ENCODE measurements around the gene RAI1. TPM values are rescaled to one million over a fixed set of nuclear protein-coding genes. Genes with fewer than 3 reads are reported as not detected.

RAI1 gene
- total and polyA plus RNA-seq, 2 of the 8 experiments (the other 6 are each of a cell fraction or from before 2014, with no cell fraction given), result 0.39 to 1.2 TPM

- Histone ChIP-seq H3K56ac (replicated peaks; ENCODE audit: insufficient read length, low read depth, low read length) (no peak overlapping the region), H2BK120ac (replicated peaks; ENCODE audit: low read depth, low read length) (no peak overlapping the region), H3K23me2 (ENCODE audit: low read depth, low read length) (peaks cover 10% of the 10 kb centered on the region; the same call in 1 of the 2 replicates), H2BK15ac (ENCODE audit: low read length) (no peak overlapping the region), H3K79me1 (ENCODE audit: low read depth, low read length) (no peaks in the 10 kb centered on the region), H3K4me2 (ENCODE audit: insufficient read depth in 1 of 2, low read depth in 2 of 2, low read length in 2 of 2) (no peak overlapping the region), H2BK5ac (ENCODE audit: low read depth, low read length) (no peak overlapping the region), H3K4me3 (ENCODE audit: extremely low read depth in 1 of 4, insufficient read depth in 2 of 4, low read depth in 3 of 4, low read length in 4 of 4) (no peak overlapping the region), H2AK5ac (ENCODE audit: low read depth, low read length) (no peak overlapping the region), H3K9me3 (ENCODE audit: insufficient read depth in 2 of 2, low read depth in 1 of 2, low read length in 1 of 2) (no peaks in the 10 kb centered on the region), H3K23ac (ENCODE audit: insufficient read length) (no peak overlapping the region), H2BK20ac (ENCODE audit: low read length) (no peak overlapping the region), H3K36me3 (ENCODE audit: control insufficient read depth in 2 of 4, insufficient read depth in 4 of 4, low read length in 3 of 4) (no peaks in the 10 kb centered on the region), H3K14ac (ENCODE audit: insufficient read length) (no peak overlapping the region), H4K20me1 (replicated peaks in 1 of 2; ENCODE audit: control insufficient read depth in 1 of 2, insufficient read depth in 2 of 2, low read length in 2 of 2) (peaks cover 1 to 4% of the 10 kb centered on the region in 2 experiments), H4K91ac (replicated peaks; ENCODE audit: insufficient read length, low read length) (no peak overlapping the region), H3K4me1 (replicated peaks in 1 of 4; ENCODE audit: control insufficient read depth in 3 of 4, insufficient read depth in 4 of 4, low read length in 3 of 4) (peaks cover 0 to 16% (median 10%) of the 10 kb centered on the region in 4 experiments; a peak in 6 of 7 replicates), H2AFZ (ENCODE audit: low read length) (no peak overlapping the region), H2BK12ac (ENCODE audit: low read depth, low read length) (peak overlapping the region; percentile 50; the same call in 1 of the 2 replicates), H3K27ac (ENCODE audit: low read depth, low read length) (no peak overlapping the region), H3K4ac (replicated peaks; ENCODE audit: insufficient read length, low read depth, low read length) (no peak overlapping the region), H4K5ac (ENCODE audit: insufficient read length, low read depth, low read length) (no peak overlapping the region), H3K27me3 (replicated peaks in 1 of 4; ENCODE audit: control insufficient read depth in 3 of 4, extremely low read depth in 1 of 4, insufficient read depth in 3 of 4, low read length in 3 of 4) (peaks cover 6 to 23% (median 17%) of the 10 kb centered on the region in 4 experiments), H3K9ac (replicated peaks in 1 of 4; ENCODE audit: extremely low read depth in 1 of 4, low read depth in 3 of 4, low read length in 3 of 4) (no peak overlapping the region; a peak in 2 of 7 replicates), H3K79me2 (ENCODE audit: control insufficient read depth in 1 of 2, insufficient read depth in 2 of 2, low read length in 2 of 2) (no peaks in the 10 kb centered on the region), H3K18ac (ENCODE audit: extremely low read depth, low read length) (peak overlapping the region; percentile 7), H4K8ac (ENCODE audit: extremely low read depth, insufficient read depth, low read length) (no peak overlapping the region)
- ChIA-PET CTCF (ENCODE audit: partially characterized antibody) (interaction anchor here (0.7 to 18.1 kb wide), 11 partner anchors 10 to 113 kb away, joined by 3 to 375 read pairs (median 3); no protein-coding TSS in a partner anchor), POLR2A (ENCODE audit: partially characterized antibody) (interaction anchor here (1.3 to 24.7 kb wide), 2 partner anchors 13 to 24 kb away, joined by 3 to 532 read pairs; partner anchors contain the start of gene SREBF1)
- 85% methylated on average over 16 of the region's 17 CpGs; no CpG with 5 or more reads in 1 of the 2 experiments for WGBS, 2 experiments (ENCODE audit: extremely low coverage in 1 of 2, insufficient coverage in 1 of 2, insufficient read length in 1 of 2, insufficient replicate concordance in 2 of 2, low coverage in 1 of 2, low lambda C conversion rate in 2 of 2, missing lambda C conversion rate in 1 of 2)
- FAIRE-seq (no peak), DNase-seq (ENCODE audit: low read depth in 1 of 2, low spot score in 2 of 2) (no peak)
- TF ChIP-seq NANOG (IDR thresholded peaks at IDR 0.05; ENCODE audit: insufficient read depth, low read depth, low read length, poor library complexity, severe bottlenecking) (no peak), KDM4A (IDR thresholded peaks at IDR 0.05; ENCODE audit: low read depth, low read length, severe bottlenecking) (no peak), JUND (IDR thresholded peaks at IDR 0.05; ENCODE audit: low read length) (no peak), FOSL1 (IDR thresholded peaks at IDR 0.05; ENCODE audit: insufficient read depth, low read depth, low read length) (no peak), SIX5 (IDR thresholded peaks at IDR 0.05; ENCODE audit: low read depth, low read length) (no peak), BCL11A (IDR thresholded peaks at IDR 0.05; ENCODE audit: low read depth in 2 of 2, low read length in 2 of 2) (no peak), BRCA1 (IDR thresholded peaks at IDR 0.05; ENCODE audit: low read depth, low read length) (no peak), E2F6 (IDR thresholded peaks at IDR 0.05) (no peak), CTCF (IDR thresholded peaks at IDR 0.05; ENCODE audit: control extremely low read depth in 1 of 3, insufficient read depth in 1 of 3, low read depth in 1 of 3, low read length in 3 of 3) (no peak)
Measured at GRCh38 chr17:17806611-17807274, 125.5 kb downstream of the RAI1 start.

All from H1 (cell line).